Naive thymus-derived CD8-positive, alpha-beta T cell (primary cell): ENCODE data around the gene HPRT1. TPM values are rescaled to one million over a fixed set of nuclear protein-coding genes. Genes with fewer than 3 reads are reported as not detected.
"Not testable (repeated sequence)": the region's sequence is repeated elsewhere in the genome, so short reads cannot be mapped to it uniquely, and the experiment has no call there.

Experiments used
- ATAC-seq, 2 donors: fragments of 150-1000 bp; cut with Tn5 transposase in 1 of 2; sonication (Bioruptor Pico), chemical (Tn5 transposase) in 1 of 2; 1 replicate in 1 of 2; 2 replicates in 1 of 2; pipeline ENCODE4 v1.10.0; 2021; ENCODE audit warnings: mild to moderate bottlenecking in 2 of 2, moderate library complexity in 2 of 2
- POLR2A ChIA-PET: fragments of 350-600 bp; sonication (Branson Sonifier 250); formaldehyde crosslinking; loops from one replicate; lab custom pipeline; 2021; ENCODE audit warnings: antibody characterized with exemption; lab: Charles Lee
- DNase-seq, 10 donors: peaks; one replicate each; pipeline versions ENCODE4 v3.0.0 to v3.0.0-alpha.2; 2020 to 2022
- H3K27ac Mint-ChIP-seq, 10 donors: one replicate each; pipeline ENCODE4 v1.8.0; 2020 to 2022; ENCODE audit warnings: mild to moderate bottlenecking in 10 of 10, mixed read lengths in 10 of 10, moderate library complexity in 4 of 10, inconsistent platforms in 1 of 10
- H3K27me3 Mint-ChIP-seq, 5 donors: one replicate each; pipeline ENCODE4 v1.8.0; 2021 to 2022; ENCODE audit warnings: mixed read lengths in 5 of 5
- H3K36me3 Mint-ChIP-seq, 3 donors: one replicate each; pipeline ENCODE4 v1.8.0; 2020 to 2022; ENCODE audit warnings: mixed read lengths in 3 of 3, mild to moderate bottlenecking in 2 of 3, inconsistent platforms in 1 of 3
- H3K4me1 Mint-ChIP-seq, 4 donors: one replicate each; pipeline ENCODE4 v1.8.0; 2021 to 2022; ENCODE audit warnings: mixed read lengths in 4 of 4
- H3K4me3 Mint-ChIP-seq, 10 donors: one replicate each; pipeline ENCODE4 v1.8.0; 2020 to 2022; ENCODE audit warnings: mild to moderate bottlenecking in 10 of 10, mixed read lengths in 10 of 10, moderate library complexity in 6 of 10, inconsistent platforms in 1 of 10
- H3K9me3 Mint-ChIP-seq, 9 donors: one replicate each; pipeline ENCODE4 v1.8.0; 2020 to 2022; ENCODE audit warnings: mixed read lengths in 9 of 9, mild to moderate bottlenecking in 3 of 9, inconsistent platforms in 1 of 9, moderate library complexity in 1 of 9
- polyA plus RNA-seq, 3 donors: library from polyadenylated mRNA; unstranded; fragments of 300-500 nt; fragmentation: Illumina TruSeq; gene quantifications; one replicate each; pipeline ENCODE4 v1.2.3, GENCODE V29; 2021
- total RNA-seq, 8 experiments: library from RNA in 2 of 8; stranded (reverse) in 2 of 8; gene quantifications; one replicate each; pipeline ENCODE4 v1.2.3 and lab custom pipeline; 2021 to 2026

Gene HPRT1
- total and polyA plus RNA-seq, 5 experiments from 2014 or later = 19.2 to 94.1 (median 71.7) TPM

GRCh38 chrX:134453631-134454030, 6.3 kb upstream of the HPRT1 start:
- no peaks in the 10 kb centered on the region for H3K27me3 Mint-ChIP-seq
- H3K36me3 Mint-ChIP-seq = no peaks in the 10 kb centered on the region
- no peaks in the 10 kb centered on the region for H3K9me3 Mint-ChIP-seq
- no peak overlapping the region for H3K27ac Mint-ChIP-seq
- POLR2A ChIA-PET = no interaction called here
- DNase-seq (no peak), ATAC-seq (no peak)
- no peak overlapping the region for H3K4me3 Mint-ChIP-seq
- peaks cover 0 to 4% (median 0%) of the 10 kb centered on the region in 4 donors for H3K4me1 Mint-ChIP-seq

- Mint-ChIP-seq H3K27me3 (no peaks in the 10 kb centered on the region), H3K36me3 (no peaks in the 10 kb centered on the region), H3K4me1 (peaks cover 0 to 4% (median 0%) of the 10 kb centered on the region in 4 donors), H3K4me3 (no peak overlapping the region), H3K9me3 (no peaks in the 10 kb centered on the region), H3K27ac (no peak overlapping the region)
- DNase-seq (no peak), ATAC-seq (no peak)
- POLR2A ChIA-PET = no interaction called here
Observed at GRCh38 chrX:134454506-134454905, 5.5 kb upstream of the HPRT1 start.

- Mint-ChIP-seq H3K36me3 (no peaks in the 10 kb centered on the region), H3K4me1 (peaks cover 1 to 14% (median 8%) of the 10 kb centered on the region in 4 donors), H3K27me3 (no peaks in the 10 kb centered on the region), H3K4me3 (no peak overlapping the region), H3K9me3 (no peaks in the 10 kb centered on the region), H3K27ac (no peak overlapping the region)
- no peak for DNase-seq
- POLR2A ChIA-PET = no interaction called here
- no peak for ATAC-seq
Observed at GRCh38 chrX:134457708-134458107, 2.3 kb upstream of the HPRT1 start.

- POLR2A ChIA-PET = no interaction called here
- peak overlapping the region in 5 of 10 donors; percentile 31 to 88 (median 83) for H3K27ac Mint-ChIP-seq
- H3K36me3 Mint-ChIP-seq = no peaks in the 10 kb centered on the region
- no peaks in the 10 kb centered on the region for H3K27me3 Mint-ChIP-seq
- peak in 1 of 2 donors; percentile 6 for ATAC-seq
- no peaks in the 10 kb centered on the region for H3K9me3 Mint-ChIP-seq
- DNase-seq = no peak
- peaks cover 1 to 14% (median 8%) of the 10 kb centered on the region in 4 donors for H3K4me1 Mint-ChIP-seq
- peak overlapping the region; percentile 77 to 96 (median 86) for H3K4me3 Mint-ChIP-seq
Observed at GRCh38 chrX:134459683-134460004, 321 bp upstream of the HPRT1 start.

GRCh38 chrX:134460862-134461220, 876 bp downstream of the HPRT1 start:
- POLR2A ChIA-PET = no interaction called here
- DNase-seq (no peak), ATAC-seq (no peak)
- H3K4me1 Mint-ChIP-seq = peaks cover 1 to 14% (median 8%) of the 10 kb centered on the region in 4 donors
- H3K4me3 Mint-ChIP-seq = peak overlapping the region; percentile 83 to 96 (median 88)
- H3K27ac Mint-ChIP-seq = peak overlapping the region in 8 of 10 donors; percentile 23 to 94 (median 84)
- H3K9me3 Mint-ChIP-seq = no peaks in the 10 kb centered on the region
- no peaks in the 10 kb centered on the region for H3K36me3 Mint-ChIP-seq
- no peaks in the 10 kb centered on the region for H3K27me3 Mint-ChIP-seq

- Mint-ChIP-seq H3K4me3 (peak overlapping the region; percentile 32 to 93 (median 88)), H3K9me3 (no peaks in the 10 kb centered on the region), H3K27me3 (no peaks in the 10 kb centered on the region), H3K27ac (peak overlapping the region in 1 of 10 donors; percentile 15), H3K36me3 (no peaks in the 10 kb centered on the region), H3K4me1 (peaks cover 1 to 14% (median 8%) of the 10 kb centered on the region in 4 donors)
- no peak for ATAC-seq
- no peak for DNase-seq
- POLR2A ChIA-PET = no interaction called here
Observed at GRCh38 chrX:134461437-134461836, 1.5 kb downstream of the HPRT1 start.

- Mint-ChIP-seq H3K27ac (no peak overlapping the region), H3K9me3 (no peaks in the 10 kb centered on the region), H3K4me1 (peaks cover 1 to 9% (median 8%) of the 10 kb centered on the region in 4 donors), H3K36me3 (no peaks in the 10 kb centered on the region), H3K4me3 (no peak overlapping the region), H3K27me3 (no peaks in the 10 kb centered on the region)
- DNase-seq (no peak), ATAC-seq (no peak)
- POLR2A ChIA-PET = no interaction called here
Observed at GRCh38 chrX:134462927-134463326, 3.0 kb downstream of the HPRT1 start.

- POLR2A ChIA-PET = interaction anchor here (0.7 kb wide), 1 partner anchor 18 kb away, joined by 3 read pairs; no protein-coding TSS in a partner anchor
- H3K4me3 Mint-ChIP-seq, H3K27me3 Mint-ChIP-seq: not testable (repeated sequence)
Observed at GRCh38 chrX:134464453-134464852, 4.5 kb downstream of the HPRT1 start.

GRCh38 chrX:134469486-134469885, 9.5 kb downstream of the HPRT1 start:
- Mint-ChIP-seq H3K4me1 (peaks cover 0 to 3% (median 0%) of the 10 kb centered on the region in 4 donors), H3K4me3 (no peak overlapping the region), H3K27ac (peak overlapping the region in 1 of 10 donors; percentile 12), H3K9me3 (no peaks in the 10 kb centered on the region), H3K36me3 (peaks cover 0 to 4% (median 0%) of the 10 kb centered on the region in 3 donors), H3K27me3 (no peaks in the 10 kb centered on the region)
- DNase-seq (no peak), ATAC-seq (no peak)
- POLR2A ChIA-PET = no interaction called here

More at GRCh38 chrX:134464453-134464852, 4.5 kb downstream of the HPRT1 start:
- H3K9me3 Mint-ChIP-seq, ATAC-seq, H3K36me3 Mint-ChIP-seq, DNase-seq: not testable (repeated sequence)
- peak overlapping the region in 1 of 10 donors; percentile 43 for H3K27ac Mint-ChIP-seq
- H3K4me1 Mint-ChIP-seq = peaks cover 1 to 11% (median 8%) of the 10 kb centered on the region in 4 donors

- no peak overlapping the region for H3K27ac Mint-ChIP-seq
- DNase-seq = no peak
- no peak for ATAC-seq
- H3K9me3 Mint-ChIP-seq = no peaks in the 10 kb centered on the region
- H3K4me3 Mint-ChIP-seq = no peak overlapping the region
- H3K36me3 Mint-ChIP-seq = peaks cover 0 to 8% (median 0%) of the 10 kb centered on the region in 3 donors
- no peaks in the 10 kb centered on the region for H3K27me3 Mint-ChIP-seq
- peaks cover 0 to 3% (median 0%) of the 10 kb centered on the region in 4 donors for H3K4me1 Mint-ChIP-seq
- POLR2A ChIA-PET = no interaction called here
Observed at GRCh38 chrX:134470013-134470412, 10.0 kb downstream of the HPRT1 start.

- Mint-ChIP-seq H3K27me3 (no peaks in the 10 kb centered on the region), H3K9me3 (no peaks in the 10 kb centered on the region), H3K4me1 (peaks cover 0 to 3% (median 0%) of the 10 kb centered on the region in 4 donors), H3K27ac (no peak overlapping the region), H3K4me3 (no peak overlapping the region), H3K36me3 (peaks cover 0 to 21% (median 2%) of the 10 kb centered on the region in 3 donors)
- ATAC-seq (no peak), DNase-seq (no peak)
- POLR2A ChIA-PET = no interaction called here
Observed at GRCh38 chrX:134472041-134472440, 12.1 kb downstream of the HPRT1 start.

- H3K36me3 Mint-ChIP-seq = peaks cover 0 to 35% (median 2%) of the 10 kb centered on the region in 3 donors
- H3K27ac Mint-ChIP-seq = no peak overlapping the region
- no peaks in the 10 kb centered on the region for H3K27me3 Mint-ChIP-seq
- no peak overlapping the region for H3K4me3 Mint-ChIP-seq
- DNase-seq (no peak), ATAC-seq (no peak)
- H3K4me1 Mint-ChIP-seq = no peaks in the 10 kb centered on the region
- POLR2A ChIA-PET = no interaction called here
- H3K9me3 Mint-ChIP-seq = no peaks in the 10 kb centered on the region
Observed at GRCh38 chrX:134476284-134476683, 16.3 kb downstream of the HPRT1 start.

GRCh38 chrX:134478374-134478773, 18.4 kb downstream of the HPRT1 start:
- Mint-ChIP-seq H3K27ac (no peak overlapping the region), H3K27me3 (no peaks in the 10 kb centered on the region), H3K4me3 (no peak overlapping the region), H3K36me3 (peaks cover 0 to 37% (median 2%) of the 10 kb centered on the region in 3 donors), H3K9me3 (no peaks in the 10 kb centered on the region), H3K4me1 (no peaks in the 10 kb centered on the region)
- no peak for DNase-seq
- ATAC-seq = no peak
- POLR2A ChIA-PET = no interaction called here

GRCh38 chrX:134480061-134480460, 20.1 kb downstream of the HPRT1 start:
- Mint-ChIP-seq H3K4me1 (no peaks in the 10 kb centered on the region), H3K27ac (no peak overlapping the region), H3K27me3 (no peaks in the 10 kb centered on the region), H3K36me3 (peaks cover 0 to 29% (median 2%) of the 10 kb centered on the region in 3 donors), H3K4me3 (no peak overlapping the region), H3K9me3 (no peaks in the 10 kb centered on the region)
- ATAC-seq (no peak), DNase-seq (no peak)
- POLR2A ChIA-PET = no interaction called here
